ENCODE data around the gene DTWD1.

DNA sequence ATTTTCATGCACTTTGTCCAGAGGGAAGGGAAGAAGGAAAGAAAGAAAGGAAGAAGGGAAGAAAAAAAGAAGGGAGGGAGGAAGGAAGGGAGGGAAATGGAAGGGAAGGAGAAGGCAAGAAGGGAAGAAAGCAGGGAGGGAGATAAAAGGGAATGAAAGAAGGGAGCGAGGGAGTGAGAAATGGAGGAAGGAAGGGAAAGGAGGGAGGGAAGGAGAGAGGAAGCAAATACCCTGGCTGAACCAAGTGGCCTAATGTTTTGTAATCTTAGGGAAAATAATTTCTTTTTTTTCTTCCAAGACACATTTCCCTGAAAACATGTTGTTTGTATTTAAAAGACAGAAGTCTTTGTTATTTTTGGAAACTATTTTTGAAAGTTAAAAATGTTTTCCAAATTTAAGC lies 35.9 kb downstream of the DTWD1 start:
- TF ChIP-seq POLR2A (IDR thresholded peaks at IDR 0.05) (no peak), CTCF (IDR thresholded peaks at IDR 0.05) (no peak)

All from Peyer's patch (tissue), 4 donors.